Measurements from ENCODE around the gene NMUR1.

GRCh38 chr2:231557571-231558217 lies 27.4 kb upstream of the NMUR1 start:
- TF ChIP-seq EP300 (IDR thresholded peaks at IDR 0.05; ENCODE audit: low read depth) (no peak), CTCF (IDR thresholded peaks at IDR 0.05) (peak; percentile 59 to 88 (median 74)), POLR2A (IDR thresholded peaks at IDR 0.05) (no peak)
